ENCODE results near the gene DDX31. TPM values are rescaled to one million over a fixed set of nuclear protein-coding genes. Genes with fewer than 3 reads are reported as not detected.
"Not testable (repeated sequence)": the region's sequence is repeated elsewhere in the genome, so short reads cannot be mapped to it uniquely, and the experiment has no call there.

Gene DDX31
- 10.4 TPM for polyA plus RNA-seq (2013)

GRCh38 chr9:132669698-132670456 is at the start of gene DDX31:
DDX31 (minus strand) TSS chr9:132669983; CDS start chr9:132669934, 49 bp downstream.
- Histone ChIP-seq H3K4me1 (ENCODE audit: control extremely low read depth in 1 of 4, control insufficient read depth in 4 of 4, insufficient read depth in 4 of 4, low read length in 3 of 4) (peaks cover 9 to 36% (median 34%) of the 10 kb centered on the region in 4 experiments), H3K27ac (ENCODE audit: insufficient read depth in 1 of 2, low read depth in 1 of 2, low read length in 2 of 2, poor library complexity in 1 of 2, severe bottlenecking in 2 of 2) (peak within 1 kb of the TSS; percentile 96), H3K9me3 (ENCODE audit: control extremely low read depth in 1 of 5, control insufficient read depth in 4 of 5, insufficient read depth in 2 of 5, low read depth in 1 of 5, low read length in 4 of 5) (no peaks in the 10 kb centered on the region), H3K27me3 (replicated peaks in 2 of 5; ENCODE audit: control insufficient read depth in 4 of 5, insufficient read depth in 5 of 5, low read length in 4 of 5) (no peaks in the 10 kb centered on the region), H3K36me3 (ENCODE audit: control insufficient read depth in 4 of 4, insufficient read depth in 4 of 4, low read length in 3 of 4) (peaks cover 0 to 6% (median under 1%) of the 10 kb centered on the region in 4 experiments), H3K4me3 (ENCODE audit: control insufficient read depth in 1 of 7, extremely low read depth in 1 of 7, insufficient read depth in 4 of 7, low read depth in 2 of 7, low read length in 6 of 7) (peak within 1 kb of the TSS; percentile 80 to 99 (median 89))
- WGBS (ENCODE audit: insufficient coverage): under 1% methylated on average over 71 of the region's 77 CpGs
- CTCF ChIA-PET: interaction anchor here (0.6 to 1.8 kb wide), 10 partner anchors 13 to 352 kb away, joined by 3 to 5 read pairs (median 3); no protein-coding TSS in a partner anchor
- DNase-seq: peak; percentile 87 to 93 (median 92)
- POLR2A ChIA-PET: interaction anchor here (0.5 to 1.4 kb wide), 5 partner anchors 18 to 424 kb away, joined by 3 to 6 read pairs (median 5); partner anchors contain the start of gene TSC1

GRCh38 chr9:132718381-132718928 is 48.7 kb upstream of the DDX31 start:
- H3K9me3 ChIP-seq (ENCODE audit: control extremely low read depth in 1 of 5, control insufficient read depth in 4 of 5, insufficient read depth in 2 of 5, low read depth in 1 of 5, low read length in 4 of 5); H3K27ac ChIP-seq (ENCODE audit: insufficient read depth in 1 of 2, low read depth in 1 of 2, low read length in 2 of 2, poor library complexity in 1 of 2, severe bottlenecking in 2 of 2); H3K36me3 ChIP-seq (ENCODE audit: control insufficient read depth in 4 of 4, insufficient read depth in 4 of 4, low read length in 3 of 4); H3K4me3 ChIP-seq (ENCODE audit: control insufficient read depth in 1 of 7, extremely low read depth in 1 of 7, insufficient read depth in 4 of 7, low read depth in 2 of 7, low read length in 6 of 7): not testable (repeated sequence)
- CTCF ChIA-PET: interaction anchor here (0.9 to 1.3 kb wide), 2 partner anchors 9 to 11 kb away, joined by 3 to 4 read pairs; no protein-coding TSS in a partner anchor
- H3K27me3 ChIP-seq (replicated peaks in 2 of 5; ENCODE audit: control insufficient read depth in 4 of 5, insufficient read depth in 5 of 5, low read length in 4 of 5): peaks cover 0 to 14% (median 0%) of the 10 kb centered on the region in 5 experiments
- DNase-seq: peak; percentile 9 to 70 (median 42)
- peaks cover 2 to 17% (median 9%) of the 10 kb centered on the region in 4 experiments for H3K4me1 ChIP-seq (ENCODE audit: control extremely low read depth in 1 of 4, control insufficient read depth in 4 of 4, insufficient read depth in 4 of 4, low read length in 3 of 4)
- WGBS (ENCODE audit: insufficient coverage): 65% methylated on average over 6 of the region's 8 CpGs
- POLR2A ChIA-PET: interaction anchor here (1.5 kb wide), 1 partner anchor 81 kb away, joined by 3 read pairs; no protein-coding TSS in a partner anchor

- Histone ChIP-seq H3K27me3 (replicated peaks in 2 of 5; ENCODE audit: control insufficient read depth in 4 of 5, insufficient read depth in 5 of 5, low read length in 4 of 5) (peaks cover 0 to 14% (median 0%) of the 10 kb centered on the region in 5 experiments), H3K9me3 (ENCODE audit: control extremely low read depth in 1 of 5, control insufficient read depth in 4 of 5, insufficient read depth in 2 of 5, low read depth in 1 of 5, low read length in 4 of 5) (no peaks in the 10 kb centered on the region), H3K27ac (ENCODE audit: insufficient read depth in 1 of 2, low read depth in 1 of 2, low read length in 2 of 2, poor library complexity in 1 of 2, severe bottlenecking in 2 of 2) (no peak overlapping the region), H3K36me3 (ENCODE audit: control insufficient read depth in 4 of 4, insufficient read depth in 4 of 4, low read length in 3 of 4) (no peaks in the 10 kb centered on the region), H3K4me3 (ENCODE audit: control insufficient read depth in 1 of 7, extremely low read depth in 1 of 7, insufficient read depth in 4 of 7, low read depth in 2 of 7, low read length in 6 of 7) (no peak overlapping the region), H3K4me1 (ENCODE audit: control extremely low read depth in 1 of 4, control insufficient read depth in 4 of 4, insufficient read depth in 4 of 4, low read length in 3 of 4) (peaks cover 2 to 17% (median 9%) of the 10 kb centered on the region in 4 experiments)
- 82% methylated on average over 11 of the region's 13 CpGs for WGBS (ENCODE audit: insufficient coverage)
- ChIA-PET CTCF (interaction anchor here (1.2 kb wide), 1 partner anchor 25 kb away, joined by 3 read pairs; no protein-coding TSS in a partner anchor), POLR2A (interaction anchor here (1.2 kb wide), 1 partner anchor 82 kb away, joined by 3 read pairs; no protein-coding TSS in a partner anchor)
- no peak for DNase-seq
Observed at GRCh38 chr9:132717326-132717945, 47.7 kb upstream of the DDX31 start.

DNA sequence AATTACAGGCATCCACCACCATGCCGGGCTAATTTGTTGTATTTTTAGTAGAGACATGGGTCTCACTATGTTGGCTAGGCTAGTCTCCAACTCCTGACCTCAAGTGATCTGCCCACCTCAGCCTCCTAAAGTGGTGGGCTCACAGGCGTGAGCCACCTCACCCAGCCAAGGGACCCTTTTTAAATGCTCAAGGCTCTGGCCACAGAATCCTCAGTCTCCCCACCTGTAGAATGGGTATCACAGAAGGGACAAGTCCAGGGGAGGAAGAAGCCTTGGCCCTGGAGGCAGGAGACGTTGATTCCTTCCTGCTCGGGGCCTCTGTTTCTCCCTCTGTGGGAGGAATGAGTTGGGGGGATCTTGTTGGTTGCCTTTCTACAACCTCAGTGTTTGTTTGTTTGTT is 46.2 kb upstream of the DDX31 start:
- no peak overlapping the region for H3K4me3 ChIP-seq (ENCODE audit: control insufficient read depth in 1 of 7, extremely low read depth in 1 of 7, insufficient read depth in 4 of 7, low read depth in 2 of 7, low read length in 6 of 7)
- peaks cover 0 to 14% (median 0%) of the 10 kb centered on the region in 5 experiments for H3K27me3 ChIP-seq (replicated peaks in 2 of 5; ENCODE audit: control insufficient read depth in 4 of 5, insufficient read depth in 5 of 5, low read length in 4 of 5)
- WGBS (ENCODE audit: insufficient coverage): 88% methylated on average over 1 of the region's 4 CpGs
- POLR2A ChIA-PET: no interaction called here
- H3K4me1 ChIP-seq (ENCODE audit: control extremely low read depth in 1 of 4, control insufficient read depth in 4 of 4, insufficient read depth in 4 of 4, low read length in 3 of 4): peaks cover 2 to 17% (median 9%) of the 10 kb centered on the region in 4 experiments
- DNase-seq: no peak
- no peak overlapping the region for H3K27ac ChIP-seq (ENCODE audit: insufficient read depth in 1 of 2, low read depth in 1 of 2, low read length in 2 of 2, poor library complexity in 1 of 2, severe bottlenecking in 2 of 2)
- H3K9me3 ChIP-seq (ENCODE audit: control extremely low read depth in 1 of 5, control insufficient read depth in 4 of 5, insufficient read depth in 2 of 5, low read depth in 1 of 5, low read length in 4 of 5): no peaks in the 10 kb centered on the region
- no peaks in the 10 kb centered on the region for H3K36me3 ChIP-seq (ENCODE audit: control insufficient read depth in 4 of 4, insufficient read depth in 4 of 4, low read length in 3 of 4)
- CTCF ChIA-PET: no interaction called here

DNA sequence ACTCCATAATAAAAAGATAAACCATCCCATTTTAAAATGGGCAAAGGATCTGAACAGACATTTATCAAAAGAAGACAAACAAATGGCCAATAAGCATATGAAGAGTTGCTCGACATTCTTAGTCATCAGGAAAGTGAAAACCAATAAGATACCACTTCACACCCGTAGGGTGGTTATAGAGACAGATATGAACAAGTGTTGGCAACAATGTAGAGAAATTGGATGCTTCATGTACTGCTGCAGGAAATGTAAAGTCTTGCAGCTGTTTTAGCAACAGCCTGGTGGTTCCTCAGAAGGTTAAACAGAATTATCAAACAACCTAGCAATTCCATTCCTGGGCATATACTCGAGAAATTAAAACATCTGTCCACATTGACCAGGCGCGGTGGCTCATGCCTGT is 43.0 kb upstream of the DDX31 start:
- no peak for DNase-seq
- Histone ChIP-seq H3K4me1 (ENCODE audit: control extremely low read depth in 1 of 4, control insufficient read depth in 4 of 4, insufficient read depth in 4 of 4, low read length in 3 of 4) (peaks cover 0 to 5% (median 3%) of the 10 kb centered on the region in 4 experiments), H3K9me3 (ENCODE audit: control extremely low read depth in 1 of 5, control insufficient read depth in 4 of 5, insufficient read depth in 2 of 5, low read depth in 1 of 5, low read length in 4 of 5) (no peaks in the 10 kb centered on the region), H3K27ac (ENCODE audit: insufficient read depth in 1 of 2, low read depth in 1 of 2, low read length in 2 of 2, poor library complexity in 1 of 2, severe bottlenecking in 2 of 2) (no peak overlapping the region), H3K27me3 (replicated peaks in 2 of 5; ENCODE audit: control insufficient read depth in 4 of 5, insufficient read depth in 5 of 5, low read length in 4 of 5) (peaks cover 0 to 15% (median 0%) of the 10 kb centered on the region in 5 experiments), H3K4me3 (ENCODE audit: control insufficient read depth in 1 of 7, extremely low read depth in 1 of 7, insufficient read depth in 4 of 7, low read depth in 2 of 7, low read length in 6 of 7) (no peak overlapping the region), H3K36me3 (ENCODE audit: control insufficient read depth in 4 of 4, insufficient read depth in 4 of 4, low read length in 3 of 4) (no peaks in the 10 kb centered on the region)
- 100% methylated on average over 2 of the region's 5 CpGs for WGBS (ENCODE audit: insufficient coverage)
- ChIA-PET POLR2A (no interaction called here), CTCF (interaction anchor here (0.7 kb wide), 1 partner anchor 149 kb away, joined by 4 read pairs; no protein-coding TSS in a partner anchor)

DNA sequence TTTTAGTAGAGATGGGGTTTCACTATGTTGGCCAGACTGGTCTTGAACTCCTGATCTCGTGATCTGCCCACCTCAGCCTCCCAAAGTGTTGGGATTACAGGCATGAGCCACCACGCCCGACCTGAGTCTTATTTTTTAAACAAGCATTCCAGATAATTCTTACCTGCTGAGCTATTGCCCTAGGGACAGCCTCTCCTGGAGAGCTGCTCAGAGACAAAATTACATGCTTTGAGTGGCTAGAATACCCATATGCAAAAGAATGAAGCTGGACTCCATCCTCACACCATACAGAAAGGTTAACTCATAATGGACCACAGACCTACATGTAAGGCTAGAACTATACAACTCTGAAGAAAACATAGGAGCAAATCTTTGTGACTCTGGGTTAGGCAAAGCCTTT is 42.1 kb upstream of the DDX31 start:
- WGBS (ENCODE audit: insufficient coverage): 94% methylated on average over 3 of the region's 3 CpGs
- no peak for DNase-seq
- peaks cover 0 to 7% (median 0%) of the 10 kb centered on the region in 5 experiments for H3K27me3 ChIP-seq (replicated peaks in 2 of 5; ENCODE audit: control insufficient read depth in 4 of 5, insufficient read depth in 5 of 5, low read length in 4 of 5)
- ChIA-PET CTCF (interaction anchor here (0.7 kb wide), 1 partner anchor 148 kb away, joined by 4 read pairs; no protein-coding TSS in a partner anchor), POLR2A (no interaction called here)
- no peak overlapping the region for H3K4me3 ChIP-seq (ENCODE audit: control insufficient read depth in 1 of 7, extremely low read depth in 1 of 7, insufficient read depth in 4 of 7, low read depth in 2 of 7, low read length in 6 of 7)
- no peaks in the 10 kb centered on the region for H3K4me1 ChIP-seq (ENCODE audit: control extremely low read depth in 1 of 4, control insufficient read depth in 4 of 4, insufficient read depth in 4 of 4, low read length in 3 of 4)
- no peaks in the 10 kb centered on the region for H3K36me3 ChIP-seq (ENCODE audit: control insufficient read depth in 4 of 4, insufficient read depth in 4 of 4, low read length in 3 of 4)
- H3K27ac ChIP-seq (ENCODE audit: insufficient read depth in 1 of 2, low read depth in 1 of 2, low read length in 2 of 2, poor library complexity in 1 of 2, severe bottlenecking in 2 of 2): no peak overlapping the region
- H3K9me3 ChIP-seq (ENCODE audit: control extremely low read depth in 1 of 5, control insufficient read depth in 4 of 5, insufficient read depth in 2 of 5, low read depth in 1 of 5, low read length in 4 of 5): no peaks in the 10 kb centered on the region
